Thoracic aorta (tissue), 2 donors: ENCODE measurements around the gene PIGQ. TPM values are rescaled to one million over a fixed set of nuclear protein-coding genes. Genes with fewer than 3 reads are reported as not detected.

Experiments used
- ATAC-seq: fragments of 150-250 bp; one replicate; pipeline ENCODE4 v1.8.0; 2017; ENCODE audit warnings: low read depth; ENCODE audit not compliant: insufficient number of reproducible peaks, low FRiP score
- DNase-seq: peaks from one replicate; pipeline ENCODE4 v3.0.0-alpha.2; 2020; ENCODE audit warnings: low spot score
- H3K27ac ChIP-seq, 2 donors: fragments of 200-600 bp; sonication (generic); 1 replicate in 1 of 2; 2 replicates in 1 of 2; pipeline ENCODE4 v1.5.1; 2016; ENCODE audit warnings: mild to moderate bottlenecking in 2 of 2, moderate library complexity in 2 of 2
- H3K27me3 ChIP-seq: fragments of 200-600 bp; sonication (generic); replicated peaks from 2 replicates; pipeline ENCODE4 v1.6.0; 2016; ENCODE audit warnings: mild to moderate bottlenecking; ENCODE audit not compliant: insufficient read depth
- H3K36me3 ChIP-seq: fragments of 200-600 bp; sonication (generic); one replicate; pipeline ENCODE4 v1.5.1; 2016
- H3K4me1 ChIP-seq, 2 donors: fragments of 200-600 bp; sonication (generic); 1 replicate in 1 of 2; 2 replicates in 1 of 2; pipeline versions ENCODE4 v1.5.1 to v1.6.0; 2016; ENCODE audit warnings: low read depth in 2 of 2, mild to moderate bottlenecking in 1 of 2; ENCODE audit not compliant: control insufficient read depth in 1 of 2
- H3K4me3 ChIP-seq: fragments of 200-600 bp; sonication (generic); 2 replicates; pipeline ENCODE4 v1.5.1; 2016; ENCODE audit warnings: mild to moderate bottlenecking
- H3K9me3 ChIP-seq: fragments of 200-600 bp; sonication (generic); 2 replicates; pipeline ENCODE4 v1.5.1; 2016
- CTCF ChIP-seq: fragments of 200-600 bp; sonication (generic); IDR thresholded peaks from one replicate; pipeline ENCODE4 v1.5.1; 2019; ENCODE audit warnings: antibody characterized with exemption
- total RNA-seq, 2 donors: library from RNA; depleted of rRNA; stranded (reverse); fragments of >200 nt; gene quantifications; one replicate each; pipeline versions ENCODE4 v1.1.0 to v1.2.3, GENCODE V29; 2016

The PIGQ gene
- total RNA-seq, 2 donors from 2014 or later = 54.2 to 80.1 TPM

- ATAC-seq (no peak), DNase-seq (no peak)
- H3K36me3 ChIP-seq = no peaks in the 10 kb centered on the region
- no peak for TF ChIP-seq CTCF
- H3K4me1 ChIP-seq = peaks cover 19 to 42% of the 10 kb centered on the region in 2 donors
- peak overlapping the region; percentile 97 for H3K27ac ChIP-seq
- no peaks in the 10 kb centered on the region for H3K9me3 ChIP-seq
- H3K27me3 ChIP-seq = no peaks in the 10 kb centered on the region
- H3K4me3 ChIP-seq = peak overlapping the region; percentile 81
These were observed 43.4 kb upstream of the PIGQ start for GRCh38 chr16:526181-527014.

GRCh38 chr16:527015-527903 is 42.5 kb upstream of the PIGQ start, which contains the start of gene CAPN15:
Gene CAPN15, plus strand, starts transcription at chr16:527712. Its CDS starts 19,127 bp downstream, at chr16:546839.
- no peaks in the 10 kb centered on the region for H3K36me3 ChIP-seq
- DNase-seq (peak; percentile 41), ATAC-seq (peak; percentile 89)
- H3K9me3 ChIP-seq = no peaks in the 10 kb centered on the region
- H3K4me3 ChIP-seq = peak within 1 kb of the TSS; percentile 81
- H3K27ac ChIP-seq = peak within 1 kb of the TSS; percentile 97
- peaks cover 19 to 42% of the 10 kb centered on the region in 2 donors for H3K4me1 ChIP-seq
- no peaks in the 10 kb centered on the region for H3K27me3 ChIP-seq
- TF ChIP-seq CTCF = peak; percentile 52

- no peak for TF ChIP-seq CTCF
- H3K27ac ChIP-seq = peak overlapping the region in 1 of 2 donors; percentile 45
- no peaks in the 10 kb centered on the region for H3K27me3 ChIP-seq
- peaks cover 19 to 42% of the 10 kb centered on the region in 2 donors for H3K4me1 ChIP-seq
- no peaks in the 10 kb centered on the region for H3K9me3 ChIP-seq
- DNase-seq (peak; percentile 26), ATAC-seq (no peak)
- no peaks in the 10 kb centered on the region for H3K36me3 ChIP-seq
- peak overlapping the region; percentile 79 for H3K4me3 ChIP-seq
These were observed 41.4 kb upstream of the PIGQ start for GRCh38 chr16:528111-529011.

- DNase-seq = no peak
- no peaks in the 10 kb centered on the region for H3K36me3 ChIP-seq
- H3K9me3 ChIP-seq = no peaks in the 10 kb centered on the region
- H3K4me3 ChIP-seq = peak overlapping the region; percentile 79
- H3K4me1 ChIP-seq = peaks cover 19 to 42% of the 10 kb centered on the region in 2 donors
- no peak for ATAC-seq
- TF ChIP-seq CTCF = no peak
- no peak overlapping the region for H3K27ac ChIP-seq
- H3K27me3 ChIP-seq = no peaks in the 10 kb centered on the region
These were observed 40.7 kb upstream of the PIGQ start for GRCh38 chr16:529012-529575.
